Fibroblast of the aortic adventitia (primary cell): Measurements from ENCODE around the gene GPR21. TPM values are rescaled to one million over a fixed set of nuclear protein-coding genes. Genes with fewer than 3 reads are reported as not detected.

ENCODE experiments used
- DNase-seq: peaks from one replicate; pipeline ENCODE4 v3.0.0-alpha.2; 2010; ENCODE audit warnings: low read depth
- H3K4me3 ChIP-seq: 2 replicates; pipeline ENCODE4 v1.5.1; 2011; ENCODE audit warnings: low read depth, mild to moderate bottlenecking, control low read depth, low read length, moderate library complexity
- total RNA-seq: library from RNA; depleted of rRNA; stranded (reverse); fragments of >200 nt; gene quantifications from 2 replicates; pipeline ENCODE4 v1.2.3, GENCODE V29; 2012; ENCODE audit warnings: low replicate concordance
- TF ChIP-seq, protein P1 (sequence below): IDR thresholded peaks from 2 replicates; pipeline ENCODE4 v1.5.1; 2011; ENCODE audit warnings: mild to moderate bottlenecking, low read length, control low read depth, inconsistent platforms; ENCODE audit not compliant: insufficient read depth

GPR21 gene
- total RNA-seq, 1 donor = 1.9 TPM

DNA sequence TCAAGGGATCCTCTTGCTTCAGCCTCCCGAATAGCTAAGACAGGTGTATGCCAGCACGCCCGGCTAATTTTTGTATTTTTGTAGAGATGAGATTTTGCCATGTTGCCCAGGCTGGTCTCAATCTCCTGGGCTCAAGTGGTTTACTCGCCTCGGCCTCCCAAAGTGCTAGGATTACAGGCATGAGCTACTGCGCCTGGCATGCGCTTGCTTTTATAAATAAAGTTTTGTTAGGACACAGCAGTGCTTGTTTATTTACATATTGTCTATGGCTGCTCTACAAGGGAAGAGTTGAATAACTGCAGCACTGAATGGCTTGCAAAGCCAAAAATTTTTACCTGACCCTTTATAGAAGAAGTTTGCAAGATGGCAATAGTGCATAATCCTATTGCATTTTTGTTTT, 27.7 kb downstream of the GPR21 start:
- no peak overlapping the region for H3K4me3 ChIP-seq
- TF ChIP-seq, protein P1, sequence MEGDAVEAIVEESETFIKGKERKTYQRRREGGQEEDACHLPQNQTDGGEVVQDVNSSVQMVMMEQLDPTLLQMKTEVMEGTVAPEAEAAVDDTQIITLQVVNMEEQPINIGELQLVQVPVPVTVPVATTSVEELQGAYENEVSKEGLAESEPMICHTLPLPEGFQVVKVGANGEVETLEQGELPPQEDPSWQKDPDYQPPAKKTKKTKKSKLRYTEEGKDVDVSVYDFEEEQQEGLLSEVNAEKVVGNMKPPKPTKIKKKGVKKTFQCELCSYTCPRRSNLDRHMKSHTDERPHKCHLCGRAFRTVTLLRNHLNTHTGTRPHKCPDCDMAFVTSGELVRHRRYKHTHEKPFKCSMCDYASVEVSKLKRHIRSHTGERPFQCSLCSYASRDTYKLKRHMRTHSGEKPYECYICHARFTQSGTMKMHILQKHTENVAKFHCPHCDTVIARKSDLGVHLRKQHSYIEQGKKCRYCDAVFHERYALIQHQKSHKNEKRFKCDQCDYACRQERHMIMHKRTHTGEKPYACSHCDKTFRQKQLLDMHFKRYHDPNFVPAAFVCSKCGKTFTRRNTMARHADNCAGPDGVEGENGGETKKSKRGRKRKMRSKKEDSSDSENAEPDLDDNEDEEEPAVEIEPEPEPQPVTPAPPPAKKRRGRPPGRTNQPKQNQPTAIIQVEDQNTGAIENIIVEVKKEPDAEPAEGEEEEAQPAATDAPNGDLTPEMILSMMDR = no peak
- no peak for DNase-seq

DNA sequence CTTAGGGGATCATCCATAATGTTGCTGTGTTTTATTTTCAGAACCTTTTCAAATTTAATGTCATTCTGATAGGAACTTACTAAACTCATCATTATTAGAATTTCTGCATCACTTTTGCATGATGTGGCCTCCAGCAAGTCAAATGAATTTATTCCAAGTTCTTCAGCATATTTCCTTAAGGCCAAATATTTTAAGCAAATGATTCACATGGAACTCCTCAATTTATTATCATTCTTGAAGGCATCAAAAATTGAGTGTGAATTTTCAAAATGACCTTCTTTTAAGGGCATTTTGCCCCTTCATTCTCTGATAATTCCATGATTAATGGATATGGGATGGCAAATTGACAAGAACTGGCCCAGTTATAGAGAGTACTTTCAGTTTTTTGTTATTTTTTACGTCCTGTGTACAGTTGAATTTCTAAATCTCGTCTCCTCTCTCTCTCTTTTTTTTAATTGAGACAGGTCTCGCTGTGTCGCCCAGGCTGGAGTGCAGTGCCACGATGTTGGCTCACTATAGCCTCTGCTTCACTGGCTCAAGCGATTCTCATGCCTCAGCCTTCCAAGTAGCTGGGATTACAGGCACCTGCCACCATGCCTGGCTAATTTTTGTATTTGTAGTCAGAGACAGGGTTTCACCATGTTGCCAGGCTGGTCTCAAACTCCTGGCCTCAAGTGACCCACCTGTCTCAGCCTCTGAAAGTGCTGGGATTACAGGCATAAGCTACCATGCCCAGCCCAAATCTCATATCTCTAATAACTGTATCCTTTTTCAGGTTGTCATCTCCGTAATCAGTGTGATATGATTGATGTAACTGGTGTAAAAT, 29.1 kb downstream of the GPR21 start:
- DNase-seq = no peak

DNA sequence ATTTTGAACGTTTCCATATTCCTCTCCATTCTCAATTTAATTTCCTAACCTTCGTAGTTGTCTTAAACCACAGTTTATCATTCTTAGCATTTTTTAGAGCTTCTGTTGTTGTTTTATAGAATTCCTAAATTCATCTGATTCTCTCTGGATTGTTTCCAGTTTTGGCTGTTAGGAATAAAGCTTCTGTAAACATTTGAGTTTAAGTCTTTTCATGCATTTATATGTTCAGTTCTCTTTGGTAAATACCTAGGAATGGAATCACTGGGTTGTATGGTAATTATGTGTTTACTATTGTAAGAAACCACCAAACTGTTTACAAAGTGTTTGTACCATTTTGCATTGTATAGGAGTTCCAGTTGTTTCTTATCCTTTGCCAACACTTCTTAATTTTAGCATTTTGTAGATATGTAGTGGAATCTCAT, 29.7 kb downstream of the GPR21 start:
- no peak overlapping the region for H3K4me3 ChIP-seq
- TF ChIP-seq, protein P1 = no peak
- peak; percentile 39 for DNase-seq

More for the DNA sequence above, 29.1 kb downstream of the GPR21 start:
- TF ChIP-seq, protein P1 = no peak
- no peak overlapping the region for H3K4me3 ChIP-seq

DNA sequence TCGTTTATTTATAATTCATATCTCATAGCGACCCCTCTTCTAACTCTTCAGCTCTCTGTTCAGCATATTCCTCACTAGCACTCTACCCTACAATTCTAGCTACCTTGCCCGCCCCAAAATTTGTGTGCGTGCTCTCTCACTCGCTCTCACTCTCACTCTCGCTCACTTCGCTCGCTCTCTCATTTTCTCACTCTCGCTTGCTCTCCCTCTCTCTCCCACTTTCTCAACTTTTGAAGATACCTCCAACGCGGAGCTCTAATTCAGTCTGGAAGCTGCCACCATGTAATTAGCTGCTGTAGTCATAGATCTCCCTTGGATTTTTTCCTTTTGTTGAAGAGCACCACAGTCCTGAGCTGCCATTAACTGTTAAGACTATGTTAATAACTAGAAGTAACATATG, 30.4 kb downstream of the GPR21 start:
- no peak overlapping the region for H3K4me3 ChIP-seq
- TF ChIP-seq, protein P1 = no peak
- DNase-seq = no peak

DNA sequence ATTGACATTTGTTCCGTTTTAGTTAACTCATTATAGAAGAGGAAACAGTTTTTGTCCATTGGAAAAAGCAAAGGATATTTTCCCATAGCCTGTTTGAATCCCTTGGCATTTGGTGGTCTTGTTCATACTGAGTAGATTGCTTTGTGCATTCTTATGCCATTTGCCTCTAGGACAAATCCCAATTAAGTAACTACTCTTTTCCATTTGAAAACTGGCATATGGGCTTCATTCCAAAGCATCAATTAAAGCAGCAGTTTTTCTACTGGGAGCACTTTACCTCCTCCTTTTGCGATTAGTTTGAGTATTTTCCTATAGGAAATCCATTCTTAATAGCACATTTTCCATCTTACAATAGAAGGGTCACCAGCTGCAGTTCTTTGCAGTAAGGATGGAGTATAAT, 31.2 kb downstream of the GPR21 start:
- no peak for DNase-seq
- TF ChIP-seq, protein P1 = no peak
- H3K4me3 ChIP-seq = no peak overlapping the region

DNA sequence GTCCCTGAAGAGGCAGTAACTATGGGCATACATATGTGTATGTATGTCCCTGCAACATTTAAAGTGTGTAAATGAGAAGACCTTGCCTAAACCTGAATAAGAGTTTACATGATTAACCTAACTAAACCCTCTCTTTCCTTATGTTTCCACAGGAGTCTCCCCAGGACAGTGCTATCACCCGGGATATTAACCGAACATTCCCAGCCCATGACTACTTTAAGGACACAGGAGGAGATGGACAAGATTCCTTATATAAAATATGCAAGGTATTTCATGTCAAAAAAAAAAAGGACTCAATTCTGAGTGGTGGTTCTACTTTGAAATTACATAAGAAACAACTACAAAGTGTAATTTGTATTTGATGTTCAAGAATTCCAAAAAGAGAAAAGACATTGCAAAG, 31.7 kb downstream of the GPR21 start:
- TF ChIP-seq, protein P1 = no peak
- no peak for DNase-seq
- no peak overlapping the region for H3K4me3 ChIP-seq
